Keratinocyte (primary cell): ENCODE measurements around the gene WFS1.

Experiments used
- CTCF ChIP-seq, 3 experiments: IDR thresholded peaks in 1 of 3; conservative IDR thresholded peaks in 1 of 3; optimal IDR thresholded peaks in 1 of 3; 2 replicates in 2 of 3; 3 replicates in 1 of 3; pipeline versions ENCODE3 to v1.5.1; 2011; ENCODE audit warnings: low read length in 3 of 3, mild to moderate bottlenecking in 3 of 3, moderate library complexity in 2 of 3, control low read depth in 1 of 3, inconsistent platforms in 1 of 3; ENCODE audit not compliant: insufficient read depth in 2 of 3; ENCODE audit errors: extremely low read depth in 1 of 3
- EZH2 ChIP-seq: IDR thresholded peaks from one replicate; pipeline ENCODE4 v1.6.1; 2012; ENCODE audit warnings: inconsistent platforms, mild to moderate bottlenecking, low read length, moderate library complexity

GRCh38 chr4:6231663-6232165, 37.9 kb upstream of the WFS1 start:
- TF ChIP-seq CTCF (optimal IDR thresholded peaks at IDR 0.05 in 1 of 3, IDR thresholded peaks at IDR 0.05 in 1 of 3, conservative IDR thresholded peaks at IDR 0.05 in 1 of 3; ENCODE audit: extremely low read depth in 1 of 3, insufficient read depth in 2 of 3, low read length in 3 of 3), result no peak
- TF ChIP-seq EZH2, result no peak
